DND-41 (cell line): ENCODE measurements around the gene TMEM9B.

Experiments used
- EZH2 ChIP-seq: IDR thresholded peaks from 3 replicates; pipeline ENCODE4 v1.6.1; 2012; ENCODE audit warnings: borderline replicate concordance, low read depth, mild to moderate bottlenecking, moderate library complexity, low read length, inconsistent platforms; ENCODE audit not compliant: severe bottlenecking
- TF ChIP-seq, protein P1 (sequence below): IDR thresholded peaks from 2 replicates; pipeline ENCODE4 v1.5.1; 2012; ENCODE audit warnings: borderline replicate concordance, low read length, moderate library complexity, mild to moderate bottlenecking; ENCODE audit not compliant: poor library complexity, severe bottlenecking; ENCODE audit errors: extremely low read depth

- TF ChIP-seq, protein P1, sequence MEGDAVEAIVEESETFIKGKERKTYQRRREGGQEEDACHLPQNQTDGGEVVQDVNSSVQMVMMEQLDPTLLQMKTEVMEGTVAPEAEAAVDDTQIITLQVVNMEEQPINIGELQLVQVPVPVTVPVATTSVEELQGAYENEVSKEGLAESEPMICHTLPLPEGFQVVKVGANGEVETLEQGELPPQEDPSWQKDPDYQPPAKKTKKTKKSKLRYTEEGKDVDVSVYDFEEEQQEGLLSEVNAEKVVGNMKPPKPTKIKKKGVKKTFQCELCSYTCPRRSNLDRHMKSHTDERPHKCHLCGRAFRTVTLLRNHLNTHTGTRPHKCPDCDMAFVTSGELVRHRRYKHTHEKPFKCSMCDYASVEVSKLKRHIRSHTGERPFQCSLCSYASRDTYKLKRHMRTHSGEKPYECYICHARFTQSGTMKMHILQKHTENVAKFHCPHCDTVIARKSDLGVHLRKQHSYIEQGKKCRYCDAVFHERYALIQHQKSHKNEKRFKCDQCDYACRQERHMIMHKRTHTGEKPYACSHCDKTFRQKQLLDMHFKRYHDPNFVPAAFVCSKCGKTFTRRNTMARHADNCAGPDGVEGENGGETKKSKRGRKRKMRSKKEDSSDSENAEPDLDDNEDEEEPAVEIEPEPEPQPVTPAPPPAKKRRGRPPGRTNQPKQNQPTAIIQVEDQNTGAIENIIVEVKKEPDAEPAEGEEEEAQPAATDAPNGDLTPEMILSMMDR, result no peak
- no peak for TF ChIP-seq EZH2
Measured at GRCh38 chr11:8987446-8987845, 23.2 kb upstream of the TMEM9B start.
